IMR-90 (cell line): ENCODE measurements around the gene UST. TPM values are rescaled to one million over a fixed set of nuclear protein-coding genes. Genes with fewer than 3 reads are reported as not detected.

Experiments
- ATAC-seq: fragments of 200-7000 bp; cut with Tn5 transposase; 2 replicates; pipeline ENCODE4 v1.9.1; 2020; ENCODE audit warnings: low read depth, mild to moderate bottlenecking, moderate library complexity
- BruUV-seq: library from RNA; stranded (reverse); fragments of 400-500 nt; replicated peaks from 2 replicates; lab custom pipeline; 2021; lab: Mats Ljungman, UMichigan
- CTCF ChIA-PET: fragments of 300-600 bp; formaldehyde crosslinking; extraction: SDS; loops from one replicate; lab custom pipeline; 2021; ENCODE audit warnings: antibody characterized with exemption; lab: Yijun Ruan, JAX
- POLR2A ChIA-PET: fragments of 300-600 bp; sonication (Branson Sonifier 250); formaldehyde crosslinking; loops from one replicate; lab custom pipeline; 2022; ENCODE audit warnings: antibody characterized with exemption; ENCODE audit not compliant: unreplicated experiment; lab: Charles Lee
- DNase-seq: peaks from one replicate; pipeline ENCODE4 v3.0.0; 2013
- H2AFZ ChIP-seq: replicated peaks from 2 replicates; pipeline ENCODE3; 2013; ENCODE audit warnings: low read length, mild to moderate bottlenecking; ENCODE audit not compliant: poor library complexity
- H2AK5ac ChIP-seq: 2 replicates; pipeline ENCODE4 v1.6.1; 2013; ENCODE audit warnings: low read depth, low read length, inconsistent platforms
- H2AK9ac ChIP-seq: replicated peaks from 2 replicates; pipeline ENCODE3; 2013; ENCODE audit warnings: mild to moderate bottlenecking, low read depth, low read length, moderate library complexity; ENCODE audit not compliant: poor library complexity
- H2BK120ac ChIP-seq: 2 replicates; pipeline ENCODE4 v1.6.1; 2013; ENCODE audit warnings: low read depth, low read length, inconsistent platforms
- H2BK15ac ChIP-seq: 3 replicates; pipeline ENCODE4 v1.6.1; 2013; ENCODE audit warnings: low read depth, low read length, inconsistent platforms
- H2BK20ac ChIP-seq: 2 replicates; pipeline ENCODE4 v1.6.1; 2013; ENCODE audit warnings: low read depth, mild to moderate bottlenecking, inconsistent platforms, low read length, moderate library complexity
- H2BK5ac ChIP-seq: 2 replicates; pipeline ENCODE4 v1.6.1; 2013; ENCODE audit warnings: mild to moderate bottlenecking, low read depth, low read length, inconsistent platforms; ENCODE audit not compliant: poor library complexity, severe bottlenecking
- H3K14ac ChIP-seq: replicated peaks from 2 replicates; pipeline ENCODE4 v1.6.1; 2013; ENCODE audit warnings: low read depth, low read length, inconsistent platforms
- H3K18ac ChIP-seq: 2 replicates; pipeline ENCODE4 v1.6.1; 2013; ENCODE audit warnings: low read depth, low read length, control low read depth
- H3K23ac ChIP-seq: 2 replicates; pipeline ENCODE4 v1.6.1; 2013; ENCODE audit warnings: low read depth, low read length, inconsistent platforms
- H3K27ac ChIP-seq: 2 replicates; pipeline ENCODE4 v1.5.1; 2013; ENCODE audit warnings: mild to moderate bottlenecking, control low read depth, low read length; ENCODE audit not compliant: insufficient read depth
- H3K27me3 ChIP-seq: 2 replicates; pipeline ENCODE4 v1.6.1; 2013; ENCODE audit warnings: low read length; ENCODE audit not compliant: control insufficient read depth, insufficient read depth
- H3K36me3 ChIP-seq: 2 replicates; pipeline ENCODE4 v1.6.1; 2013; ENCODE audit warnings: low read length, mixed read lengths; ENCODE audit not compliant: control insufficient read depth, insufficient read depth
- H3K4ac ChIP-seq: 2 replicates; pipeline ENCODE4 v1.6.1; 2013; ENCODE audit warnings: low read depth, low read length, inconsistent platforms
- H3K4me1 ChIP-seq: 2 replicates; pipeline ENCODE4 v1.6.1; 2013; ENCODE audit warnings: low read length, mixed read lengths; ENCODE audit not compliant: control insufficient read depth, insufficient read depth
- H3K4me2 ChIP-seq: 2 replicates; pipeline ENCODE4 v1.6.1; 2013; ENCODE audit warnings: low read depth, mild to moderate bottlenecking, control low read depth, low read length, moderate library complexity
- H3K4me3 ChIP-seq: 2 replicates; pipeline ENCODE4 v1.5.1; 2013; ENCODE audit warnings: low read depth, mild to moderate bottlenecking, control low read depth, low read length, moderate library complexity; ENCODE audit not compliant: insufficient read depth
- H3K56ac ChIP-seq: 2 replicates; pipeline ENCODE4 v1.6.1; 2013; ENCODE audit warnings: low read length, inconsistent platforms; ENCODE audit not compliant: insufficient read depth; ENCODE audit errors: extremely low read depth
- H3K79me1 ChIP-seq, 2 experiments: 2 replicates each; pipeline ENCODE4 v1.6.1; 2013; ENCODE audit warnings: low read length in 2 of 2, inconsistent platforms in 1 of 2, low read depth in 1 of 2
- H3K9ac ChIP-seq: 2 replicates; pipeline ENCODE4 v1.6.1; 2013; ENCODE audit warnings: low read depth, low read length, control low read depth
- H3K9me1 ChIP-seq: 2 replicates; pipeline ENCODE4 v1.6.1; 2013; ENCODE audit warnings: low read length, inconsistent platforms; ENCODE audit not compliant: insufficient read depth
- H3K9me3 ChIP-seq: 2 replicates; pipeline ENCODE4 v1.6.1; 2013; ENCODE audit warnings: low read length; ENCODE audit not compliant: control insufficient read depth, insufficient read depth
- H4K20me1 ChIP-seq: 2 replicates; pipeline ENCODE4 v1.6.1; 2013; ENCODE audit warnings: low read length, inconsistent platforms; ENCODE audit not compliant: insufficient read depth
- H4K5ac ChIP-seq: 2 replicates; pipeline ENCODE4 v1.6.1; 2013; ENCODE audit warnings: mild to moderate bottlenecking, low read depth, low read length, control low read depth
- H4K8ac ChIP-seq, 2 experiments: 2 replicates each; pipeline ENCODE4 v1.6.1; 2013; ENCODE audit warnings: low read depth in 2 of 2, low read length in 2 of 2, control low read depth in 1 of 2, inconsistent platforms in 1 of 2
- H4K91ac ChIP-seq: 2 replicates; pipeline ENCODE4 v1.6.1; 2013; ENCODE audit warnings: low read depth, low read length, inconsistent platforms; ENCODE audit not compliant: insufficient read depth
- BHLHE40 ChIP-seq: fragments of 150-350 bp; IDR thresholded peaks from 2 replicates; pipeline ENCODE4 v1.6.1; 2016; ENCODE audit warnings: mild to moderate bottlenecking, low read depth, low read length
- CEBPB ChIP-seq: IDR thresholded peaks from 2 replicates; pipeline ENCODE4 v1.6.1; 2012; ENCODE audit warnings: low read depth, low read length, improper control_type of control experiment
- CHD1 ChIP-seq: IDR thresholded peaks from 2 replicates; pipeline ENCODE4 v1.6.1; 2012; ENCODE audit warnings: low read depth, low read length, improper control_type of control experiment
- FOS ChIP-seq: fragments of 150-350 bp; IDR thresholded peaks from 2 replicates; pipeline ENCODE4 v1.6.1; 2016; ENCODE audit warnings: low read depth, low read length
- MAFK ChIP-seq: IDR thresholded peaks from 2 replicates; pipeline ENCODE4 v1.6.1; 2012; ENCODE audit warnings: low read depth, low read length, improper control_type of control experiment
- MAZ ChIP-seq: IDR thresholded peaks from 2 replicates; pipeline ENCODE4 v1.6.1; 2012; ENCODE audit warnings: low read depth, mild to moderate bottlenecking, low read length, improper control_type of control experiment, moderate library complexity, borderline replicate concordance
- MXI1 ChIP-seq: IDR thresholded peaks from 2 replicates; pipeline ENCODE4 v1.6.1; 2012; ENCODE audit warnings: low read depth, mild to moderate bottlenecking, low read length, moderate library complexity, borderline replicate concordance
- NFE2L2 ChIP-seq: fragments of 150-350 bp; IDR thresholded peaks from 2 replicates; pipeline ENCODE4 v1.6.1; 2016; ENCODE audit warnings: low read depth, mild to moderate bottlenecking, low read length
- POLR2A ChIP-seq: IDR thresholded peaks from 2 replicates; pipeline ENCODE4 v1.6.1; 2012; ENCODE audit warnings: mild to moderate bottlenecking, low read depth, low read length
- RAD21 ChIP-seq: IDR thresholded peaks from 2 replicates; pipeline ENCODE4 v1.6.1; 2012; ENCODE audit warnings: low read length, improper control_type of control experiment
- RCOR1 ChIP-seq: IDR thresholded peaks from 2 replicates; pipeline ENCODE4 v1.6.1; 2012; ENCODE audit warnings: mild to moderate bottlenecking, low read length, improper control_type of control experiment; ENCODE audit not compliant: insufficient replicate concordance
- RFX5 ChIP-seq: IDR thresholded peaks from 2 replicates; pipeline ENCODE4 v1.8.0; 2012; ENCODE audit warnings: low read depth, mild to moderate bottlenecking, low read length, moderate library complexity
- SMC3 ChIP-seq: fragments of 150-350 bp; IDR thresholded peaks from 2 replicates; pipeline ENCODE4 v1.6.1; 2016; ENCODE audit warnings: low read depth, mild to moderate bottlenecking, antibody characterized with exemption, low read length, moderate library complexity
- WGBS, 2 experiments: methylation state at CpG; one replicate each; pipeline versions ENCODE4 v1.1.5 to v1.1.7; 2013; ENCODE audit warnings: missing lambda C conversion rate in 2 of 2; ENCODE audit not compliant: insufficient read length in 1 of 2; ENCODE audit errors: extremely low coverage in 2 of 2; 5-methylcytosine and 5-hydroxymethylcytosine counted together
- dilution Hi-C: fragments of 300-500 bp; cut with HindIII; formaldehyde crosslinking; loops from one replicate; pipeline ENCODE4 v1.14.3; 2018; ENCODE audit warnings: low sequenced_read_pairs; ENCODE audit not compliant: unreplicated experiment
- in situ Hi-C: fragments of 300-500 bp; cut with MboI; formaldehyde crosslinking; loops from 3 replicates; pipeline ENCODE4 v1.14.3; 2019; ENCODE audit warnings: low sequenced_read_pairs, inconsistent platforms, mixed read lengths
- intact Hi-C: fragments of 100-400 bp; cut with micrococcal nuclease; formaldehyde crosslinking; loops from 2 replicates; pipeline ENCODE4 v1.10.0; 2022
- polyA plus RNA-seq, 3 experiments: library from polyadenylated mRNA; depleted of rRNA; stranded (reverse); fragments of >200 nt; gene quantifications; 2 replicates each; pipeline ENCODE4 v1.2.3, GENCODE V29; 2012; ENCODE audit warnings: low replicate concordance in 1 of 3
- total RNA-seq: library from RNA; depleted of rRNA; stranded (reverse); fragments of >200 nt; gene quantifications from 2 replicates; pipeline ENCODE4 v1.2.3, GENCODE V29; 2012
- TF ChIP-seq, protein P1 (sequence below): fragments of 150-350 bp; IDR thresholded peaks from 2 replicates; pipeline ENCODE4 v1.6.1; 2017; ENCODE audit warnings: mild to moderate bottlenecking, antibody characterized with exemption, low read length, low read depth
- TF ChIP-seq, protein P2 (sequence below): conservative IDR thresholded peaks from 2 replicates; pipeline ENCODE4 v1.5.1; 2012; ENCODE audit warnings: mild to moderate bottlenecking, low read depth, low read length, improper control_type of control experiment
- TF ChIP-seq, protein P3 (sequence below): fragments of 150-350 bp; IDR thresholded peaks from 2 replicates; pipeline ENCODE4 v1.6.1; 2016; ENCODE audit warnings: low read depth, mild to moderate bottlenecking, low read length, moderate library complexity, borderline replicate concordance

Gene UST
- total and polyA plus RNA-seq, 2 of the 4 experiments (the other 2 are of a cell fraction), result 7.7 to 13.8 TPM

DNA sequence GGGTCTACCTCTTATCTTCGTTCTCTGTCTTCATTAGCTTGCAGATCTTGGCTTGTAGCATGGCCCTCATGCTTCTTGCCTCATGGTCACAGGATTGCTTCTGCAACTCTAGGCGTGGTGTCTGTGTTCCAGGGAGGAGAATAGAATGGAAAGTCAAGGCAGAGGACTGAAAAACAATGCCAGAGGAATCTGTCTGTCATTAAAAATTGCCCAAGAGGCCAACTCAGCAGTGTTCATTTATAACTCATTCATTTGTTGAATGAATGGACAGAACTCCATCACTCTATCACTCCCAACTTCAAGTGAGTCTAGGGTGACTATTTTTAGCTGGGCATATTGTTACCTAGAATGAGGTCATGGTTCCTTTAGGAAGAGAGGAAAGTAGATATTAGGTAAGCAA lies 179.6 kb downstream of the UST start:
- Histone ChIP-seq H2BK15ac (no peak overlapping the region), H3K27ac (no peak overlapping the region), H4K20me1 (no peaks in the 10 kb centered on the region; the same call in 1 of the 2 replicates), H3K4me2 (no peak overlapping the region), H2AFZ (no peak overlapping the region), H3K27me3 (no peaks in the 10 kb centered on the region), H2BK5ac (no peak overlapping the region), H3K4me1 (no peaks in the 10 kb centered on the region), H3K4ac (no peak overlapping the region), H2BK120ac (no peak overlapping the region), H3K14ac (0 out of 2 replicates have a peak overlapping the region, but pooled peaks have one; percentile 21), H3K56ac (no peak overlapping the region), H3K23ac (no peak overlapping the region), H2BK20ac (no peak overlapping the region), H3K4me3 (no peak overlapping the region), H4K8ac (no peak overlapping the region), H3K9me1 (peaks cover 3% of the 10 kb centered on the region), H4K91ac (no peak overlapping the region), H4K5ac (no peak overlapping the region), H3K79me1 (peaks cover 4 to 6% of the 10 kb centered on the region in 2 experiments; a peak in 2 of 4 replicates), H2AK9ac (no peak overlapping the region), H3K9me3 (no peaks in the 10 kb centered on the region), H3K18ac (no peak overlapping the region), H3K9ac (no peak overlapping the region), H2AK5ac (no peak overlapping the region), H3K36me3 (no peaks in the 10 kb centered on the region)
- dilution Hi-C loops, result no loop called here
- DNase-seq (no peak), ATAC-seq (no peak)
- CTCF ChIA-PET, result no interaction called here
- in situ Hi-C loops, result no loop called here
- POLR2A ChIA-PET, result no interaction called here
- no peak for TF ChIP-seq FOS
- no peak for TF ChIP-seq CEBPB
- TF ChIP-seq RFX5, result no peak
- no peak for TF ChIP-seq MAZ
- TF ChIP-seq MXI1, result no peak
- no peak for TF ChIP-seq NFE2L2
- no peak for TF ChIP-seq BHLHE40
- TF ChIP-seq RCOR1, result no peak
- TF ChIP-seq, protein P1, sequence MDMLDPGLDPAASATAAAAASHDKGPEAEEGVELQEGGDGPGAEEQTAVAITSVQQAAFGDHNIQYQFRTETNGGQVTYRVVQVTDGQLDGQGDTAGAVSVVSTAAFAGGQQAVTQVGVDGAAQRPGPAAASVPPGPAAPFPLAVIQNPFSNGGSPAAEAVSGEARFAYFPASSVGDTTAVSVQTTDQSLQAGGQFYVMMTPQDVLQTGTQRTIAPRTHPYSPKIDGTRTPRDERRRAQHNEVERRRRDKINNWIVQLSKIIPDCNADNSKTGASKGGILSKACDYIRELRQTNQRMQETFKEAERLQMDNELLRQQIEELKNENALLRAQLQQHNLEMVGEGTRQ, result no peak
- TF ChIP-seq RAD21, result no peak
- TF ChIP-seq CHD1, result no peak
- TF ChIP-seq, protein P2, sequence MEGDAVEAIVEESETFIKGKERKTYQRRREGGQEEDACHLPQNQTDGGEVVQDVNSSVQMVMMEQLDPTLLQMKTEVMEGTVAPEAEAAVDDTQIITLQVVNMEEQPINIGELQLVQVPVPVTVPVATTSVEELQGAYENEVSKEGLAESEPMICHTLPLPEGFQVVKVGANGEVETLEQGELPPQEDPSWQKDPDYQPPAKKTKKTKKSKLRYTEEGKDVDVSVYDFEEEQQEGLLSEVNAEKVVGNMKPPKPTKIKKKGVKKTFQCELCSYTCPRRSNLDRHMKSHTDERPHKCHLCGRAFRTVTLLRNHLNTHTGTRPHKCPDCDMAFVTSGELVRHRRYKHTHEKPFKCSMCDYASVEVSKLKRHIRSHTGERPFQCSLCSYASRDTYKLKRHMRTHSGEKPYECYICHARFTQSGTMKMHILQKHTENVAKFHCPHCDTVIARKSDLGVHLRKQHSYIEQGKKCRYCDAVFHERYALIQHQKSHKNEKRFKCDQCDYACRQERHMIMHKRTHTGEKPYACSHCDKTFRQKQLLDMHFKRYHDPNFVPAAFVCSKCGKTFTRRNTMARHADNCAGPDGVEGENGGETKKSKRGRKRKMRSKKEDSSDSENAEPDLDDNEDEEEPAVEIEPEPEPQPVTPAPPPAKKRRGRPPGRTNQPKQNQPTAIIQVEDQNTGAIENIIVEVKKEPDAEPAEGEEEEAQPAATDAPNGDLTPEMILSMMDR, result no peak
- TF ChIP-seq, protein P3, sequence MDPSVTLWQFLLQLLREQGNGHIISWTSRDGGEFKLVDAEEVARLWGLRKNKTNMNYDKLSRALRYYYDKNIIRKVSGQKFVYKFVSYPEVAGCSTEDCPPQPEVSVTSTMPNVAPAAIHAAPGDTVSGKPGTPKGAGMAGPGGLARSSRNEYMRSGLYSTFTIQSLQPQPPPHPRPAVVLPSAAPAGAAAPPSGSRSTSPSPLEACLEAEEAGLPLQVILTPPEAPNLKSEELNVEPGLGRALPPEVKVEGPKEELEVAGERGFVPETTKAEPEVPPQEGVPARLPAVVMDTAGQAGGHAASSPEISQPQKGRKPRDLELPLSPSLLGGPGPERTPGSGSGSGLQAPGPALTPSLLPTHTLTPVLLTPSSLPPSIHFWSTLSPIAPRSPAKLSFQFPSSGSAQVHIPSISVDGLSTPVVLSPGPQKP, result no peak
- no peak for TF ChIP-seq MAFK
- TF ChIP-seq SMC3, result no peak
- no peak for TF ChIP-seq POLR2A
- intact Hi-C loops, result no loop called here
- WGBS, 2 experiments, result no CpG with 5 or more reads among the region's 2 CpGs
- no TSS peak for BruUV-seq
